GM12878 (cell line): ENCODE results near the gene PTPRC. TPM values are rescaled to one million over a fixed set of nuclear protein-coding genes. Genes with fewer than 3 reads are reported as not detected.

Experiments used
- EED ChIP-seq: sonication (generic); IDR thresholded peaks from 2 replicates; pipeline ENCODE4 v1.6.1; 2016; ENCODE audit warnings: antibody characterized with exemption, low read depth
- IKZF1 ChIP-seq: fragments of 450-650 bp; conservative IDR thresholded peaks from 2 replicates; pipeline ENCODE4 v1.6.1; 2017; ENCODE audit warnings: antibody characterized with exemption, mild to moderate bottlenecking
- JUND ChIP-seq: IDR thresholded peaks from 2 replicates; pipeline ENCODE4 v1.6.1; 2012; ENCODE audit warnings: low read depth, mild to moderate bottlenecking, low read length, improper control_type of control experiment, moderate library complexity
- NFXL1 ChIP-seq: fragments of 450-650 bp; IDR thresholded peaks from 2 replicates; pipeline ENCODE4 v1.6.1; 2017; ENCODE audit warnings: antibody characterized with exemption, mild to moderate bottlenecking, borderline replicate concordance
- NFYB ChIP-seq: IDR thresholded peaks from 2 replicates; pipeline ENCODE4 v1.6.1; 2011; ENCODE audit warnings: low read depth, mild to moderate bottlenecking, low read length, improper control_type of control experiment, moderate library complexity; ENCODE audit not compliant: insufficient read depth
- NRF1 ChIP-seq: conservative IDR thresholded peaks from 2 replicates; pipeline ENCODE4 v1.6.1; 2011; ENCODE audit warnings: mild to moderate bottlenecking, low read depth, low read length, improper control_type of control experiment
- RELA ChIP-seq: fragments of 450-650 bp; IDR thresholded peaks from 2 replicates; pipeline ENCODE4 v1.8.0; 2014; ENCODE audit warnings: borderline replicate concordance; ENCODE audit not compliant: partially characterized antibody
- SPI1 ChIP-seq: IDR thresholded peaks from 2 replicates; pipeline ENCODE4 v1.6.1; 2011; ENCODE audit warnings: low read depth, mild to moderate bottlenecking, low read length, moderate library complexity, borderline replicate concordance; ENCODE audit not compliant: insufficient read depth
- WRNIP1 ChIP-seq: IDR thresholded peaks from 2 replicates; pipeline ENCODE4 v1.6.1; 2011; ENCODE audit warnings: low read depth, low read length, improper control_type of control experiment, borderline replicate concordance
- ZNF207 ChIP-seq: fragments of 450-650 bp; IDR thresholded peaks from 2 replicates; pipeline ENCODE4 v1.6.1; 2014; ENCODE audit warnings: antibody characterized with exemption, mild to moderate bottlenecking, borderline replicate concordance
- ZNF384 ChIP-seq: IDR thresholded peaks from 2 replicates; pipeline ENCODE4 v1.6.1; 2012; ENCODE audit warnings: low read depth, mild to moderate bottlenecking, low read length, improper control_type of control experiment, borderline replicate concordance
- polyA plus RNA-seq, 11 experiments: library from polyadenylated mRNA; depleted of rRNA in 4 of 11; unstranded in 6 of 11; stranded (reverse) in 5 of 11; fragments of >200 nt; fragmentation: Nextera tagmentation in 4 of 11; fragmentation: Illumina TruSeq in 1 of 11; extraction: Ambion mirVana in 4 of 11; extraction: Trizol in 1 of 11; gene quantifications; 1 replicate in 1 of 11; 2 replicates in 10 of 11; pipeline versions ENCODE4 v1.2.1 to v1.2.3, GENCODE V29; 2011 to 2016; ENCODE audit warnings: inconsistent platforms in 2 of 11, missing spikeins in 2 of 11, low read depth in 1 of 11
- total RNA-seq, 4 experiments: library from RNA; depleted of rRNA in 3 of 4; stranded (reverse); fragments of >200 nt in 3 of 4; fragmentation: Illumina TruSeq in 1 of 4; extraction: Trizol in 1 of 4; gene quantifications; 2 replicates each; pipeline versions ENCODE4 v1.2.1 to v1.2.3, GENCODE V29; 2013 to 2021
- TF ChIP-seq, protein P1 (sequence below): fragments of 450-650 bp; IDR thresholded peaks from 2 replicates; pipeline ENCODE4 v1.6.1; 2017; ENCODE audit warnings: low read depth, mild to moderate bottlenecking, moderate library complexity
- TF ChIP-seq, protein P2 (sequence below): IDR thresholded peaks from 2 replicates; pipeline ENCODE4 v1.6.1; 2011; ENCODE audit warnings: borderline replicate concordance, low read depth, mild to moderate bottlenecking, moderate library complexity, low read length; ENCODE audit not compliant: insufficient read depth, poor library complexity, severe bottlenecking
- TF ChIP-seq, protein P3 (sequence below): fragments of 450-650 bp; formaldehyde crosslinking; IDR thresholded peaks from 2 replicates; pipeline ENCODE4 v1.4.0; 2020; ENCODE audit warnings: mild to moderate bottlenecking, moderate library complexity
- TF ChIP-seq, protein P4 (sequence below): fragments of 450-650 bp; IDR thresholded peaks from 2 replicates; pipeline ENCODE4 v1.6.1; 2016; ENCODE audit warnings: mild to moderate bottlenecking
- TF ChIP-seq, protein P5 (sequence below), 3 experiments: IDR thresholded peaks in 2 of 3; conservative IDR thresholded peaks in 1 of 3; 2 replicates each; pipeline ENCODE4 v1.5.1; 2011; ENCODE audit warnings: low read depth in 3 of 3, low read length in 3 of 3, mild to moderate bottlenecking in 3 of 3, control low read depth in 2 of 3, moderate library complexity in 2 of 3, inconsistent platforms in 1 of 3, mixed read lengths in 1 of 3; ENCODE audit not compliant: control insufficient read depth in 2 of 3, insufficient read depth in 1 of 3; ENCODE audit errors: extremely low read depth in 1 of 3

Gene PTPRC
- total and polyA plus RNA-seq, 10 of the 15 experiments (the other 5 are each of a cell fraction or from before 2014, with no cell fraction given): 72.9 to 221 (median 118) TPM

DNA sequence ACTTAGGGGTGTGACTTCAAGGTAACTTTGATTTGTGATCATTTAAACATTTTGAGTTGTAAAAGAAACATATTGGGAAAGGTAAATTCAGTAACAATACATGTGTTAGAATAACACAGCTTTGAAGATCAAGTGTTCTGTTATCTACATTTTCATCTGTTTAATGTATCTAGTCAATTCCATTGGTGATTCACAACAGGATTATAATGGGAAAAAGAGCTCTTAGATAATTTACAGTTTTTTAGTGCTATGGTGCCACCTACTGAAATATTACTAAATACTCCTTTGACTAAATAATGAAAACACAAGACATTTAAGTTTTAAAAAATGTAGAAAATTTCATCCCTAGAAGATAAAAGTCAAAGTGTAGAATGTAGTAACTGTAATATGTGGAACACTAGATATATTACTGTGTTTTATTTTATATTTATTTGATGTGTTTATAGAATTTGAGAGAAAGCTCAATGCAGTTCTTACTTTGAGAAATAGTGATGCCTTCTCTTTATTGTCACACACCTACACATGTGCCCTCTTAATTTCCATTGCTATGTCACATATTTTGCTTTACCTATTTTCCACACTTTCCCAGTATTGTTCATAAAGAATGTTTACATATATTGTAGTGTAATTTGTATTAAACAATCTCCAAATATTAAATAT, 47.4 kb downstream of the PTPRC start (continued):
- TF ChIP-seq, protein P1, sequence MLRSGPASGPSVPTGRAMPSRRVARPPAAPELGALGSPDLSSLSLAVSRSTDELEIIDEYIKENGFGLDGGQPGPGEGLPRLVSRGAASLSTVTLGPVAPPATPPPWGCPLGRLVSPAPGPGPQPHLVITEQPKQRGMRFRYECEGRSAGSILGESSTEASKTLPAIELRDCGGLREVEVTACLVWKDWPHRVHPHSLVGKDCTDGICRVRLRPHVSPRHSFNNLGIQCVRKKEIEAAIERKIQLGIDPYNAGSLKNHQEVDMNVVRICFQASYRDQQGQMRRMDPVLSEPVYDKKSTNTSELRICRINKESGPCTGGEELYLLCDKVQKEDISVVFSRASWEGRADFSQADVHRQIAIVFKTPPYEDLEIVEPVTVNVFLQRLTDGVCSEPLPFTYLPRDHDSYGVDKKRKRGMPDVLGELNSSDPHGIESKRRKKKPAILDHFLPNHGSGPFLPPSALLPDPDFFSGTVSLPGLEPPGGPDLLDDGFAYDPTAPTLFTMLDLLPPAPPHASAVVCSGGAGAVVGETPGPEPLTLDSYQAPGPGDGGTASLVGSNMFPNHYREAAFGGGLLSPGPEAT: 0 out of 2 replicates have a peak, but pooled peaks have one; percentile 25
- TF ChIP-seq, protein P2, sequence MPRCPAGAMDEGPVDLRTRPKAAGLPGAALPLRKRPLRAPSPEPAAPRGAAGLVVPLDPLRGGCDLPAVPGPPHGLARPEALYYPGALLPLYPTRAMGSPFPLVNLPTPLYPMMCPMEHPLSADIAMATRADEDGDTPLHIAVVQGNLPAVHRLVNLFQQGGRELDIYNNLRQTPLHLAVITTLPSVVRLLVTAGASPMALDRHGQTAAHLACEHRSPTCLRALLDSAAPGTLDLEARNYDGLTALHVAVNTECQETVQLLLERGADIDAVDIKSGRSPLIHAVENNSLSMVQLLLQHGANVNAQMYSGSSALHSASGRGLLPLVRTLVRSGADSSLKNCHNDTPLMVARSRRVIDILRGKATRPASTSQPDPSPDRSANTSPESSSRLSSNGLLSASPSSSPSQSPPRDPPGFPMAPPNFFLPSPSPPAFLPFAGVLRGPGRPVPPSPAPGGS: no peak
- no peak for TF ChIP-seq ZNF384
- TF ChIP-seq NFYB: no peak
- no peak for TF ChIP-seq RELA
- TF ChIP-seq EED: no peak
- TF ChIP-seq JUND: no peak
- no peak for TF ChIP-seq NFXL1
- TF ChIP-seq WRNIP1: no peak
- TF ChIP-seq NRF1: no peak
- TF ChIP-seq, protein P3, sequence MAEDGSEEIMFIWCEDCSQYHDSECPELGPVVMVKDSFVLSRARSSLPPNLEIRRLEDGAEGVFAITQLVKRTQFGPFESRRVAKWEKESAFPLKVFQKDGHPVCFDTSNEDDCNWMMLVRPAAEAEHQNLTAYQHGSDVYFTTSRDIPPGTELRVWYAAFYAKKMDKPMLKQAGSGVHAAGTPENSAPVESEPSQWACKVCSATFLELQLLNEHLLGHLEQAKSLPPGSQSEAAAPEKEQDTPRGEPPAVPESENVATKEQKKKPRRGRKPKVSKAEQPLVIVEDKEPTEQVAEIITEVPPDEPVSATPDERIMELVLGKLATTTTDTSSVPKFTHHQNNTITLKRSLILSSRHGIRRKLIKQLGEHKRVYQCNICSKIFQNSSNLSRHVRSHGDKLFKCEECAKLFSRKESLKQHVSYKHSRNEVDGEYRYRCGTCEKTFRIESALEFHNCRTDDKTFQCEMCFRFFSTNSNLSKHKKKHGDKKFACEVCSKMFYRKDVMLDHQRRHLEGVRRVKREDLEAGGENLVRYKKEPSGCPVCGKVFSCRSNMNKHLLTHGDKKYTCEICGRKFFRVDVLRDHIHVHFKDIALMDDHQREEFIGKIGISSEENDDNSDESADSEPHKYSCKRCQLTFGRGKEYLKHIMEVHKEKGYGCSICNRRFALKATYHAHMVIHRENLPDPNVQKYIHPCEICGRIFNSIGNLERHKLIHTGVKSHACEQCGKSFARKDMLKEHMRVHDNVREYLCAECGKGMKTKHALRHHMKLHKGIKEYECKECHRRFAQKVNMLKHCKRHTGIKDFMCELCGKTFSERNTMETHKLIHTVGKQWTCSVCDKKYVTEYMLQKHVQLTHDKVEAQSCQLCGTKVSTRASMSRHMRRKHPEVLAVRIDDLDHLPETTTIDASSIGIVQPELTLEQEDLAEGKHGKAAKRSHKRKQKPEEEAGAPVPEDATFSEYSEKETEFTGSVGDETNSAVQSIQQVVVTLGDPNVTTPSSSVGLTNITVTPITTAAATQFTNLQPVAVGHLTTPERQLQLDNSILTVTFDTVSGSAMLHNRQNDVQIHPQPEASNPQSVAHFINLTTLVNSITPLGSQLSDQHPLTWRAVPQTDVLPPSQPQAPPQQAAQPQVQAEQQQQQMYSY (CRISPR knock-in tag): no peak
- TF ChIP-seq, protein P4, sequence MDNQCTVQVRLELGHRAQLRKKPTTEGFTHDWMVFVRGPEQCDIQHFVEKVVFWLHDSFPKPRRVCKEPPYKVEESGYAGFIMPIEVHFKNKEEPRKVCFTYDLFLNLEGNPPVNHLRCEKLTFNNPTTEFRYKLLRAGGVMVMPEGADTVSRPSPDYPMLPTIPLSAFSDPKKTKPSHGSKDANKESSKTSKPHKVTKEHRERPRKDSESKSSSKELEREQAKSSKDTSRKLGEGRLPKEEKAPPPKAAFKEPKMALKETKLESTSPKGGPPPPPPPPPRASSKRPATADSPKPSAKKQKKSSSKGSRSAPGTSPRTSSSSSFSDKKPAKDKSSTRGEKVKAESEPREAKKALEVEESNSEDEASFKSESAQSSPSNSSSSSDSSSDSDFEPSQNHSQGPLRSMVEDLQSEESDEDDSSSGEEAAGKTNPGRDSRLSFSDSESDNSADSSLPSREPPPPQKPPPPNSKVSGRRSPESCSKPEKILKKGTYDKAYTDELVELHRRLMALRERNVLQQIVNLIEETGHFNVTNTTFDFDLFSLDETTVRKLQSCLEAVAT: no peak
- TF ChIP-seq, protein P5, sequence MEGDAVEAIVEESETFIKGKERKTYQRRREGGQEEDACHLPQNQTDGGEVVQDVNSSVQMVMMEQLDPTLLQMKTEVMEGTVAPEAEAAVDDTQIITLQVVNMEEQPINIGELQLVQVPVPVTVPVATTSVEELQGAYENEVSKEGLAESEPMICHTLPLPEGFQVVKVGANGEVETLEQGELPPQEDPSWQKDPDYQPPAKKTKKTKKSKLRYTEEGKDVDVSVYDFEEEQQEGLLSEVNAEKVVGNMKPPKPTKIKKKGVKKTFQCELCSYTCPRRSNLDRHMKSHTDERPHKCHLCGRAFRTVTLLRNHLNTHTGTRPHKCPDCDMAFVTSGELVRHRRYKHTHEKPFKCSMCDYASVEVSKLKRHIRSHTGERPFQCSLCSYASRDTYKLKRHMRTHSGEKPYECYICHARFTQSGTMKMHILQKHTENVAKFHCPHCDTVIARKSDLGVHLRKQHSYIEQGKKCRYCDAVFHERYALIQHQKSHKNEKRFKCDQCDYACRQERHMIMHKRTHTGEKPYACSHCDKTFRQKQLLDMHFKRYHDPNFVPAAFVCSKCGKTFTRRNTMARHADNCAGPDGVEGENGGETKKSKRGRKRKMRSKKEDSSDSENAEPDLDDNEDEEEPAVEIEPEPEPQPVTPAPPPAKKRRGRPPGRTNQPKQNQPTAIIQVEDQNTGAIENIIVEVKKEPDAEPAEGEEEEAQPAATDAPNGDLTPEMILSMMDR (IDR thresholded peaks at IDR 0.05 in 2 of 3, conservative IDR thresholded peaks at IDR 0.05 in 1 of 3; ENCODE audit: control insufficient read depth in 2 of 3, extremely low read depth in 1 of 3, insufficient read depth in 1 of 3, low read depth in 3 of 3, low read length in 3 of 3): peak in 1 of 3 experiments; percentile 4; a peak in 1 of 6 replicates
- no peak for TF ChIP-seq IKZF1
- TF ChIP-seq SPI1: no peak
- TF ChIP-seq ZNF207: no peak
